Measurements from ENCODE around the gene PARP3.
"Not testable (repeated sequence)": the region's sequence is repeated elsewhere in the genome, so short reads cannot be mapped to it uniquely, and the experiment has no call there.

The PARP3 gene

GRCh38 chr3:51941798-51942602 is at the start of gene PARP3, which contains the start of gene RRP9:
TSS of gene PARP3 (plus strand) at chr3:51942363. CDS start at chr3:51943356, 993 bp downstream.
TSS of gene RRP9 (minus strand) at chr3:51941904. CDS start at chr3:51941867, 37 bp downstream.
- DNase-seq = peak; percentile 100

- no peak for DNase-seq
These were observed 47.8 kb upstream of the PARP3 start for GRCh38 chr3:51894391-51894790.

GRCh38 chr3:51894939-51895338 is 47.2 kb upstream of the PARP3 start:
- DNase-seq = no peak

- no peak for DNase-seq
These were observed 45.4 kb upstream of the PARP3 start for GRCh38 chr3:51896607-51897305.

GRCh38 chr3:51897391-51897790 is 44.8 kb upstream of the PARP3 start:
- no peak for DNase-seq

- not testable (repeated sequence) for DNase-seq
These were observed 42.1 kb upstream of the PARP3 start for GRCh38 chr3:51900043-51900442.

- DNase-seq = peak; percentile 45
These were observed 39.8 kb upstream of the PARP3 start for GRCh38 chr3:51902361-51902760.

- DNase-seq = no peak
These were observed 37.9 kb upstream of the PARP3 start for GRCh38 chr3:51904034-51904823.

GRCh38 chr3:51908026-51908425 is 34.1 kb upstream of the PARP3 start:
- no peak for DNase-seq

- no peak for DNase-seq
These were observed 25.7 kb upstream of the PARP3 start for GRCh38 chr3:51916418-51916817.

GRCh38 chr3:51921081-51921578 is 21.0 kb upstream of the PARP3 start:
- no peak for DNase-seq

- no peak for DNase-seq
These were observed 14.8 kb upstream of the PARP3 start for GRCh38 chr3:51927061-51927977.

- DNase-seq = no peak
These were observed 13.7 kb upstream of the PARP3 start for GRCh38 chr3:51928438-51928837.

GRCh38 chr3:51928981-51929380 is 13.2 kb upstream of the PARP3 start:
- not testable (repeated sequence) for DNase-seq

- DNase-seq = no peak
These were observed 12.7 kb upstream of the PARP3 start for GRCh38 chr3:51929420-51930003.

- no peak for DNase-seq
These were observed 11.7 kb upstream of the PARP3 start for GRCh38 chr3:51930439-51930838.

- DNase-seq = no peak
These were observed 10.4 kb upstream of the PARP3 start for GRCh38 chr3:51931756-51932155.

- no peak for DNase-seq
These were observed 9.4 kb upstream of the PARP3 start for GRCh38 chr3:51932471-51933370.

GRCh38 chr3:51933471-51934138 is 8.6 kb upstream of the PARP3 start:
- DNase-seq = no peak
